WTC11 (cell line): ENCODE data around the gene GLE1. TPM values are rescaled to one million over a fixed set of nuclear protein-coding genes. Genes with fewer than 3 reads are reported as not detected.
A peak's percentile ranks its signal among the peaks of the same experiment; 100 is the strongest.

Experiments
- ATAC-seq: fragments of 200-7000 bp; cut with Tn5 transposase; 2 replicates; pipeline ENCODE4 v1.10.0; 2021; ENCODE audit warnings: mild to moderate bottlenecking, moderate library complexity
- CTCF ChIA-PET: fragments of 300-600 bp; sonication (Branson Sonifier 250); formaldehyde crosslinking; loops from one replicate; lab custom pipeline; 2021; ENCODE audit warnings: antibody characterized with exemption; lab: Charles Lee
- POLR2A ChIA-PET: fragments of 350-600 bp; sonication (Branson Sonifier 250); formaldehyde crosslinking; loops from one replicate; lab custom pipeline; 2021; ENCODE audit warnings: antibody characterized with exemption; lab: Charles Lee
- DNase-seq: peaks from one replicate; pipeline ENCODE4 v3.0.0; 2021; ENCODE audit warnings: low spot score
- H3K27ac Mint-ChIP-seq: 2 replicates; pipeline ENCODE4 v1.8.0; 2021; ENCODE audit warnings: mixed read lengths
- H3K27me3 Mint-ChIP-seq: 2 replicates; pipeline ENCODE4 v1.8.0; 2021; ENCODE audit warnings: low read depth, mild to moderate bottlenecking, moderate library complexity, mixed read lengths
- H3K36me3 Mint-ChIP-seq: 2 replicates; pipeline ENCODE4 v1.8.0; 2021; ENCODE audit warnings: mixed read lengths
- H3K4me1 Mint-ChIP-seq: 2 replicates; pipeline ENCODE4 v1.8.0; 2022; ENCODE audit warnings: mixed read lengths
- H3K4me3 Mint-ChIP-seq: 2 replicates; pipeline ENCODE4 v1.8.0; 2021; ENCODE audit warnings: mild to moderate bottlenecking, moderate library complexity, mixed read lengths
- H3K9me3 Mint-ChIP-seq: 2 replicates; pipeline ENCODE4 v1.8.0; 2021; ENCODE audit warnings: mixed read lengths
- AFF4 ChIP-seq: sonication (generic); formaldehyde crosslinking; IDR thresholded peaks from 2 replicates; pipeline ENCODE4 v1.8.1; 2023; ENCODE audit warnings: mild to moderate bottlenecking, missing genetic modification reagents, borderline replicate concordance
- AR ChIP-seq: fragments of 250-450 bp; sonication (Bioruptor Pico); IDR thresholded peaks from 2 replicates; pipeline ENCODE4 v1.9.0; 2021; ENCODE audit warnings: mild to moderate bottlenecking
- E2F4 ChIP-seq: sonication (generic); formaldehyde crosslinking; IDR thresholded peaks from 2 replicates; pipeline ENCODE4 v1.8.1; 2022; ENCODE audit warnings: low read depth, mild to moderate bottlenecking, moderate library complexity, missing genetic modification reagents, borderline replicate concordance
- FOXP4 ChIP-seq: sonication (generic); formaldehyde crosslinking; IDR thresholded peaks from 2 replicates; pipeline ENCODE4 v1.8.0; 2022; ENCODE audit warnings: mild to moderate bottlenecking, missing genetic modification reagents
- KAT7 ChIP-seq: sonication (generic); formaldehyde crosslinking; IDR thresholded peaks from 2 replicates; pipeline ENCODE4 v1.8.1; 2023; ENCODE audit warnings: missing genetic modification reagents, mild to moderate bottlenecking, borderline replicate concordance
- MXD4 ChIP-seq: fragments of 250-450 bp; sonication (Bioruptor Pico); IDR thresholded peaks from 2 replicates; pipeline ENCODE4 v1.8.0; 2021; ENCODE audit warnings: mild to moderate bottlenecking, moderate library complexity, borderline replicate concordance
- NR2C2 ChIP-seq: sonication (generic); formaldehyde crosslinking; IDR thresholded peaks from 2 replicates; pipeline ENCODE4 v1.8.0; 2022; ENCODE audit warnings: mild to moderate bottlenecking, missing genetic modification reagents
- TCF7 ChIP-seq: sonication (generic); formaldehyde crosslinking; IDR thresholded peaks from 2 replicates; pipeline ENCODE4 v1.8.0; 2022; ENCODE audit warnings: mild to moderate bottlenecking, low read depth, missing genetic modification reagents, moderate library complexity
- TEAD4 ChIP-seq: sonication (generic); formaldehyde crosslinking; IDR thresholded peaks from 2 replicates; pipeline ENCODE4 v1.8.0; 2022; ENCODE audit warnings: mild to moderate bottlenecking, missing genetic modification reagents
- USF1 ChIP-seq: sonication (generic); formaldehyde crosslinking; IDR thresholded peaks from 2 replicates; pipeline ENCODE4 v1.8.0; 2022; ENCODE audit warnings: mild to moderate bottlenecking, missing genetic modification reagents
- ZNF425 ChIP-seq: fragments of 250-450 bp; sonication (Bioruptor Pico); conservative IDR thresholded peaks from 2 replicates; pipeline ENCODE4 v1.9.0; 2021; ENCODE audit warnings: mild to moderate bottlenecking
- total RNA-seq: library from RNA; stranded (reverse); gene quantifications from 3 replicates; pipeline ENCODE4 v1.2.3, GENCODE V29; 2021

GLE1 gene
- total RNA-seq, 1 experiment from 2014 or later: 19.7 TPM

GRCh38 chr9:128548876-128549275 is 44.4 kb downstream of the GLE1 start (continued):
- TF ChIP-seq MXD4 (CRISPR knock-in tag) (no peak), AR (CRISPR knock-in tag) (no peak)

- H3K27ac Mint-ChIP-seq: peak overlapping the region; percentile 41; the same call in 1 of the 2 replicates
- no peak for DNase-seq
Measured at GRCh38 chr9:128550226-128550625, 45.7 kb downstream of the GLE1 start.

GRCh38 chr9:128550770-128551656 is 46.5 kb downstream of the GLE1 start:
- TF ChIP-seq TEAD4 (no peak), NR2C2 (CRISPR knock-in tag) (no peak), USF1 (no peak), ZNF425 (CRISPR knock-in tag) (no peak), E2F4 (no peak), FOXP4 (no peak), KAT7 (no peak)
- ChIA-PET POLR2A (interaction anchor here (0.5 to 1.5 kb wide), 5 partner anchors 10 to 173 kb away, joined by 3 to 4 read pairs (median 3); partner anchors contain the start of genes ODF2 and ZDHHC12), CTCF (interaction anchor here (0.5 to 4.0 kb wide), 8 partner anchors 24 to 256 kb away, joined by 3 to 26 read pairs (median 3); partner anchors contain the start of gene CERCAM)
- Mint-ChIP-seq H3K27me3 (peaks cover 3% of the 10 kb centered on the region; the same call in 1 of the 2 replicates), H3K36me3 (no peaks in the 10 kb centered on the region), H3K9me3 (no peaks in the 10 kb centered on the region), H3K27ac (peak overlapping the region; percentile 99), H3K4me3 (peak overlapping the region; percentile 92), H3K4me1 (peaks cover 19% of the 10 kb centered on the region)
- peak; percentile 25 for DNase-seq
- ATAC-seq: no peak

More at GRCh38 chr9:128550226-128550625, 45.7 kb downstream of the GLE1 start:
- ATAC-seq: no peak
- Mint-ChIP-seq H3K9me3 (no peaks in the 10 kb centered on the region), H3K27me3 (peaks cover 3% of the 10 kb centered on the region; the same call in 1 of the 2 replicates), H3K4me3 (no peak overlapping the region)
- CTCF ChIA-PET: interaction anchor here (0.5 to 4.0 kb wide), 6 partner anchors 23 to 255 kb away, joined by 3 to 26 read pairs (median 3); partner anchors contain the start of gene CERCAM
- TF ChIP-seq TEAD4: no peak
- no peak for TF ChIP-seq TCF7
- TF ChIP-seq KAT7: no peak
- no peak for TF ChIP-seq AFF4
- TF ChIP-seq, all 79 proteins: peak for 0
- POLR2A ChIA-PET: interaction anchor here (0.6 to 1.5 kb wide), 3 partner anchors 11 to 95 kb away, joined by 3 to 4 read pairs (median 3); partner anchors contain the start of gene ODF2
- Mint-ChIP-seq H3K4me1 (peaks cover 19% of the 10 kb centered on the region), H3K36me3 (no peaks in the 10 kb centered on the region)
